ENCODE measurements around the gene TELO2. TPM values are rescaled to one million over a fixed set of nuclear protein-coding genes. Genes with fewer than 3 reads are reported as not detected.
A peak's percentile ranks its signal among the peaks of the same experiment; 100 is the strongest.

TELO2 gene
- total RNA-seq, 1 donor from 2014 or later: 110 TPM

GRCh38 chr16:1537138-1537577, 44.0 kb downstream of the TELO2 start:
- intact Hi-C loops (cut with DNase I): no loop called here
- no peak for DNase-seq (ENCODE audit: low spot score in 2 of 2)

GRCh38 chr16:1537763-1538289, 44.7 kb downstream of the TELO2 start:
- no peak overlapping the region for H3K27ac ChIP-seq
- H3K36me3 ChIP-seq: peaks cover 68 to 71% of the 10 kb centered on the region in 2 donors
- no peak for DNase-seq (ENCODE audit: low spot score in 2 of 2)
- H3K4me1 ChIP-seq: peaks cover 9 to 33% of the 10 kb centered on the region in 2 donors
- H3K27me3 ChIP-seq: no peaks in the 10 kb centered on the region
- peak overlapping the region in 1 of 2 donors; percentile 68 for H3K4me3 ChIP-seq
- H3K9me3 ChIP-seq: no peaks in the 10 kb centered on the region
- intact Hi-C loops (cut with DNase I): no loop called here
- no peak for TF ChIP-seq CTCF (IDR thresholded peaks at IDR 0.05)

More at GRCh38 chr16:1537138-1537577, 44.0 kb downstream of the TELO2 start:
- Histone ChIP-seq H3K27ac (peak overlapping the region; percentile 13 to 98), H3K27me3 (no peaks in the 10 kb centered on the region), H3K4me3 (peak overlapping the region in 1 of 2 donors; percentile 68), H3K36me3 (peaks cover 62 to 65% of the 10 kb centered on the region in 2 donors), H3K9me3 (no peaks in the 10 kb centered on the region), H3K4me1 (peaks cover 16 to 39% of the 10 kb centered on the region in 2 donors)
- TF ChIP-seq CTCF (IDR thresholded peaks at IDR 0.05): no peak

GRCh38 chr16:1538804-1539520, 45.8 kb downstream of the TELO2 start:
- Histone ChIP-seq H3K27me3 (no peaks in the 10 kb centered on the region), H3K27ac (no peak overlapping the region), H3K9me3 (no peaks in the 10 kb centered on the region), H3K4me1 (peaks cover 8 to 38% of the 10 kb centered on the region in 2 donors), H3K36me3 (peaks cover 70 to 75% of the 10 kb centered on the region in 2 donors), H3K4me3 (no peak overlapping the region)
- intact Hi-C loops (cut with DNase I): no loop called here
- no peak for DNase-seq (ENCODE audit: low spot score in 2 of 2)
- TF ChIP-seq CTCF (IDR thresholded peaks at IDR 0.05): no peak

- H3K9me3 ChIP-seq: no peaks in the 10 kb centered on the region
- H3K4me3 ChIP-seq: no peak overlapping the region
- H3K27ac ChIP-seq: no peak overlapping the region
- TF ChIP-seq CTCF (IDR thresholded peaks at IDR 0.05): no peak
- peaks cover 9 to 42% of the 10 kb centered on the region in 2 donors for H3K4me1 ChIP-seq
- DNase-seq (ENCODE audit: low spot score in 2 of 2): no peak
- intact Hi-C loops (cut with DNase I): no loop called here
- H3K27me3 ChIP-seq: no peaks in the 10 kb centered on the region
- H3K36me3 ChIP-seq: peaks cover 70 to 75% of the 10 kb centered on the region in 2 donors
Observed at GRCh38 chr16:1539720-1540555, 46.8 kb downstream of the TELO2 start.

GRCh38 chr16:1540556-1540855, 47.3 kb downstream of the TELO2 start:
- Histone ChIP-seq H3K27me3 (no peaks in the 10 kb centered on the region), H3K9me3 (no peaks in the 10 kb centered on the region), H3K36me3 (peaks cover 67 to 75% of the 10 kb centered on the region in 2 donors), H3K27ac (no peak overlapping the region), H3K4me3 (no peak overlapping the region), H3K4me1 (peaks cover 8 to 44% of the 10 kb centered on the region in 2 donors)
- TF ChIP-seq CTCF (IDR thresholded peaks at IDR 0.05): no peak
- no peak for DNase-seq (ENCODE audit: low spot score in 2 of 2)
- intact Hi-C loops (cut with DNase I): no loop called here
